MM.1S (cell line): ENCODE measurements around the gene SAMD4A.

Experiments
- EZH2 ChIP-seq: fragments of 300-600 bp; sonication (generic); optimal IDR thresholded peaks from 2 replicates; pipeline ENCODE3; 2017; ENCODE audit warnings: low read depth, mild to moderate bottlenecking, antibody characterized with exemption, low read length, mixed read lengths
- EZH2phosphoT487 ChIP-seq: fragments of 300-600 bp; sonication (generic); IDR thresholded peaks from 2 replicates; pipeline ENCODE4 v1.6.1; 2018; ENCODE audit warnings: antibody characterized with exemption, low read length
- TF ChIP-seq, protein P1 (sequence below): fragments of 300-600 bp; sonication (generic); IDR thresholded peaks from 2 replicates; pipeline ENCODE4 v1.5.1; 2016; ENCODE audit warnings: antibody characterized with exemption, low read length, mixed read lengths

DNA sequence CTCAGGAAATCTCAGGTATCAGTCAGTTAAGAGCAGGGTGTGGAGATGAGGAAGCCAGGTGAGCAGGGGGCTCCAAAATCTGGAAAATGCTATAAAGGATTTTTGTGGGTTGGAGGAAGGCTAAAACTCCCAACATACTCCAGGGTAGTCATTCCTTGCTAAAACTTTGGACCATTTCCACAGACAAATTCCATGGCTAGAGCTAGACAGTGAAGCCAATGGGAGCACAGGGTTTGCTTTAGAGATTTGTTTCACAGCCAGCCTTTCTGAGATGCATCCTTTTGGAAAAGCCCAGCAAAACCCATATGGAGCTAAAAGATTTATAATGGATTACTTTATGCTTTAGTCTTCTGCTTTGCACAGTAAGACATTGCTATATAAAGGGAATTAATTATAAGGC is 146.5 kb downstream of the SAMD4A start:
- TF ChIP-seq, protein P1, sequence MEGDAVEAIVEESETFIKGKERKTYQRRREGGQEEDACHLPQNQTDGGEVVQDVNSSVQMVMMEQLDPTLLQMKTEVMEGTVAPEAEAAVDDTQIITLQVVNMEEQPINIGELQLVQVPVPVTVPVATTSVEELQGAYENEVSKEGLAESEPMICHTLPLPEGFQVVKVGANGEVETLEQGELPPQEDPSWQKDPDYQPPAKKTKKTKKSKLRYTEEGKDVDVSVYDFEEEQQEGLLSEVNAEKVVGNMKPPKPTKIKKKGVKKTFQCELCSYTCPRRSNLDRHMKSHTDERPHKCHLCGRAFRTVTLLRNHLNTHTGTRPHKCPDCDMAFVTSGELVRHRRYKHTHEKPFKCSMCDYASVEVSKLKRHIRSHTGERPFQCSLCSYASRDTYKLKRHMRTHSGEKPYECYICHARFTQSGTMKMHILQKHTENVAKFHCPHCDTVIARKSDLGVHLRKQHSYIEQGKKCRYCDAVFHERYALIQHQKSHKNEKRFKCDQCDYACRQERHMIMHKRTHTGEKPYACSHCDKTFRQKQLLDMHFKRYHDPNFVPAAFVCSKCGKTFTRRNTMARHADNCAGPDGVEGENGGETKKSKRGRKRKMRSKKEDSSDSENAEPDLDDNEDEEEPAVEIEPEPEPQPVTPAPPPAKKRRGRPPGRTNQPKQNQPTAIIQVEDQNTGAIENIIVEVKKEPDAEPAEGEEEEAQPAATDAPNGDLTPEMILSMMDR = no peak
- TF ChIP-seq EZH2phosphoT487 (no peak), EZH2 (no peak)
